Measurements from ENCODE around the gene P3R3URF.

GRCh38 chr1:46215504-46215903 is 39.2 kb upstream of the P3R3URF start:
- TF ChIP-seq CTCF (IDR thresholded peaks at IDR 0.05; ENCODE audit: insufficient read depth, low read length, poor library complexity, severe bottlenecking): no peak
- TF ChIP-seq EZH2phosphoT487 (conservative IDR thresholded peaks at IDR 0.05; ENCODE audit: low read length): no peak
